Ovary (tissue), 9 donors: ENCODE measurements around the gene ZNF891. TPM values are rescaled to one million over a fixed set of nuclear protein-coding genes. Genes with fewer than 3 reads are reported as not detected.

Experiments
- DNase-seq, 5 donors: peaks; one replicate each; pipeline ENCODE4 v3.0.0-alpha.2; 2019 to 2020
- H3K27ac ChIP-seq, 2 donors: fragments of 200-600 bp; one replicate each; pipeline versions ENCODE4 v1.5.1 to v1.8.0; 2019 to 2022
- H3K27me3 ChIP-seq: fragments of 200-600 bp; one replicate; pipeline ENCODE4 v1.8.0; 2022
- H3K36me3 ChIP-seq: fragments of 200-600 bp; sonication (generic); one replicate; pipeline ENCODE4 v1.5.1; 2019
- H3K4me1 ChIP-seq: one replicate; pipeline ENCODE4 v1.8.1; 2013; ENCODE audit warnings: mild to moderate bottlenecking, moderate library complexity; ENCODE audit not compliant: insufficient read depth
- H3K4me3 ChIP-seq: fragments of 200-600 bp; sonication (generic); one replicate; pipeline ENCODE4 v1.5.1; 2017
- H3K9me3 ChIP-seq, 2 donors: fragments of 200-600 bp in 1 of 2; sonication (generic) in 1 of 2; one replicate each; pipeline versions ENCODE4 v1.5.1 to v1.8.1; 2013 to 2019; ENCODE audit warnings: mild to moderate bottlenecking in 1 of 2, moderate library complexity in 1 of 2
- CTCF ChIP-seq, 3 donors: fragments of 450-650 bp in 2 of 3; fragments of 200-600 bp in 1 of 3; IDR thresholded peaks; one replicate each; pipeline versions ENCODE4 v1.5.1 to v1.8.0; 2016 to 2022; ENCODE audit warnings: antibody characterized with exemption in 3 of 3, mild to moderate bottlenecking in 1 of 3
- EP300 ChIP-seq: sonication (generic); formaldehyde crosslinking; IDR thresholded peaks from one replicate; pipeline ENCODE4 v1.6.1; 2017; ENCODE audit warnings: antibody characterized with exemption
- POLR2A ChIP-seq: fragments of 450-650 bp; IDR thresholded peaks from one replicate; pipeline ENCODE4 v1.6.1; 2017; ENCODE audit warnings: antibody characterized with exemption, mild to moderate bottlenecking, moderate library complexity
- WGBS, 3 donors: extraction: QIAGEN DNeasy Blood & Tissue Kit in 1 of 3; methylation state at CpG; one replicate each; pipeline versions ENCODE4 v1.1.5 to v1.1.7; 2013 to 2017; 5-methylcytosine and 5-hydroxymethylcytosine counted together
- intact Hi-C, 4 donors: fragments of 100-400 bp; cut with DNase I; formaldehyde crosslinking; loops; one replicate each; pipeline versions ENCODE4 v1.11.0 to v1.15.1; 2022 to 2023
- polyA plus RNA-seq, 2 donors: library from polyadenylated mRNA; stranded (reverse); fragments of 200-250 nt in 1 of 2; fragments of 350-450 nt in 1 of 2; fragmentation: Illumina TruSeq in 1 of 2; extraction: RNeasy Lipid Tissue Mini Kit (QIAGEN cat#74804) in 1 of 2; gene quantifications; one replicate each; pipeline ENCODE4 v1.2.3, GENCODE V29; 2013 to 2014
- total RNA-seq, 7 donors: library from RNA; depleted of rRNA in 2 of 7; stranded (reverse); fragments of >200 nt in 2 of 7; fragmentation: NEBNext Ultra II Directional in 3 of 7; extraction: Animal tissue kit (Norgen Biotek cat#: 25700) in 3 of 7; gene quantifications; one replicate each; pipeline versions ENCODE4 v1.1.0 to v1.2.4, GENCODE V29; 2016 to 2023
- donor health status: DM: no; HTN: no; CAD: no; lungs with moderate emphysema.
- donor health status: DM: no; HTN: no; CAD: no.
- donor health status: Bipolar disorder and iron deficiency.
- donor health status: DM: yes; HTN: yes; CAD: no.
- donor health status: DM: no; HTN: no; CAD: no.
- donor health status: DM: yes; HTN: yes; CAD: no.

Gene ZNF891
- total and polyA plus RNA-seq, 9 donors: 1.2 to 5.5 (median 4.6) TPM

DNA sequence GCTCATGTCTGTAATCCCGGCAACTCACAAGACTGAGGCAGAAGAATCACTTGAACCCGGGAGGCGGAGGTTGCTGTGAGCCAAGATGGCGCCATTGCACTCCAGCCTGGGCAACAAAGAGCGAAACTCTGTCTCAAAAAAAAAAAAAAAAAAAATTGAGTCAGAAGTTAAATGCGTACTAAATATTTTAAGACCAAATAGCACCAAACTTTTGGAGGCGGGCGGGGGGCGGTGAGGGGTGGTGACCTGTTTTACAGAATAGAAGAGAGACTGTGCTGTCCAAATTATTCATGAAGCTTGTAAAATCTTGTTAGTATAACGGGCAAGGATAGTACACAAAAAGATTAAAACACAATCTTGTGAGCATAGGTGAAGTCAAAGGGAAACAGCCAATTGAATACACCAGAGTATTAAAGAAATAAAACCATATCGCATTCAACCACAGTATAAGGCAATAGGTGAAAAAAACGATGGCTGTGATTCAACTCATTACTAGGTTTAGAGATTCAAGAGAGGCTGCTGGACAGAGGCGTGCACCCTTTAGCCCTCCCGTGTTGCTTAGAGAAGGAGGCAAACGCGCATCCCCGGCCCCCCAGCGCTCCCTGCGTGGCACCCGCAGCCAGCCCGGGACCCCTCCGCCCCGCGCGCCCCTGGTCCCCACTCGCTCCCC lies 571 bp downstream of the ZNF891 start:
- H3K27ac ChIP-seq: peak overlapping the region; percentile 95
- WGBS, 3 donors: 17 to 20% (median 20%) methylated on average over 26 of the region's 26 CpGs
- peak overlapping the region; percentile 80 for H3K4me3 ChIP-seq
- no peaks in the 10 kb centered on the region for H3K36me3 ChIP-seq
- no peak for TF ChIP-seq POLR2A
- TF ChIP-seq CTCF (IDR thresholded peaks at IDR 0.05): no peak
- TF ChIP-seq EP300: no peak
- no peaks in the 10 kb centered on the region for H3K27me3 ChIP-seq
- intact Hi-C loops: loop anchor here in 1 of 4 donors (5.0 kb wide), 1 partner anchor 47 kb away; the partner anchor contains the start of gene ZNF140
- no peaks in the 10 kb centered on the region for H3K4me1 ChIP-seq
- H3K9me3 ChIP-seq: peaks cover 3 to 41% of the 10 kb centered on the region in 2 donors
- peak in 2 of 5 donors; percentile 24 to 35 for DNase-seq

DNA sequence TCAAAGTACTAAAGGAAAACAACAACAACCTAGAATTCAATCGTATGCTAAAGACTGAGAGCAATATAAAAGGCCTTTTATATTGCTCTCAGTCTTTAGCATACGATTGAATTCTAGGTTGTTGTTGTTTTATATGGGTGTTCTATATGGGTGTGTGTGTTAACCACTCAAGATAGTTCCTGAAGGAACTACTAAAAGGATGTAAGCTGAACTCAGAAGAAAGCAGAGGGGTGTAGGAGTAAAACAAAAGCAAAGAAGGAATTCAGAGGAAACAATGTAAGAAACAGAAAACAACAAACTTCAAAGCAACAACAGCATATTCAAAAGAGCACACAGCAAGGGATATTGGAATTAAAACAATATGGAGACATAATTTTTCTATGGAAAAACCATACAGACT lies 5.4 kb downstream of the ZNF891 start:
- intact Hi-C loops: loop anchor here in 1 of 4 donors (5.0 kb wide), 1 partner anchor 42 kb away; the partner anchor contains the start of gene ZNF140
- TF ChIP-seq CTCF (IDR thresholded peaks at IDR 0.05) (no peak), EP300 (no peak), POLR2A (no peak)
- Histone ChIP-seq H3K9me3 (peaks cover 27 to 62% of the 10 kb centered on the region in 2 donors), H3K36me3 (peaks cover 6% of the 10 kb centered on the region), H3K27ac (no peak overlapping the region), H3K27me3 (no peaks in the 10 kb centered on the region), H3K4me1 (no peaks in the 10 kb centered on the region), H3K4me3 (no peak overlapping the region)
- no peak for DNase-seq
- whole genome bisulfite sequencing, 3 donors: 98 to 99% (median 98%) methylated on average over 2 of the region's 2 CpGs

DNA sequence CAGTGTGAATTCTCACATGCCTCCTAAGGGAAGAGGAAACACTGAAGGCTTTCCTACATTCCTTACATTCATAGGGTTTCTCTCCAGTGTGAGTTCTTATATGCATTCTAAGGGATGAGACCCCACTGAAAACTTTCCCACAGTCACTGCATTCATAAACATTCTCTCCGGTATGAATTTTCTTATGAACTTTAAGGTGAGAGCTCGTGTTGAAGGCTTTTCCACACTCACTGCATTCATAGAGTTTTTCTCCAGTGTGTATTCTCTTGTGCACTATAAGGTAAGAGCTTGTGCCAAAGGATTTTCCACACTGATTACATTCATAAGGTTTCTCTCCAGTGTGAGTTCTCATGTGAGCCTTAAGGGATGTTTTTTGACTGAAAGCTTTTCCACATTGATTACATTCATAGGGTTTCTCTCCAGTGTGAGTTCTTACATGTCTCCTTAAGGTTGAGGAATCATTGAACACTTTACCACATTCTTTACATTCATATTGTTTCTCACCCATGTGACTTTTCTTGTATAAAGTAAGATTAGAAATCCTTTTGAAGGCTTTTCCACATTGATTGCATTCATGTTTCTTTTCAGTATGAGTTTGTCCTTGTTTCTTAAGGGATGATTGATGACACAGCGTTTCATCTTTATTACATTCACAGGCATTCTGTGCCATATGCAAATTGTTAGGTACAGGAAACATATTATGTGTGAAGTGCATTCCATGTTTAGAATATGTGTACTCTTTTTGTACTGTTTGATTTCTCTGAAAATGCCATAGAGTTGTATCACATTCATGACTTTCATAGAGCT lies 9.5 kb downstream of the ZNF891 start:
- Histone ChIP-seq H3K36me3 (peaks cover 9% of the 10 kb centered on the region), H3K4me3 (no peak overlapping the region), H3K9me3 (peaks cover 45 to 79% of the 10 kb centered on the region in 2 donors), H3K27ac (no peak overlapping the region), H3K4me1 (no peaks in the 10 kb centered on the region), H3K27me3 (no peaks in the 10 kb centered on the region)
- no peak for DNase-seq
- 97 to 99% (median 98%) methylated on average over 3 of the region's 3 CpGs for WGBS, 3 donors
- no peak for TF ChIP-seq EP300
- TF ChIP-seq CTCF (IDR thresholded peaks at IDR 0.05): no peak
- no peak for TF ChIP-seq POLR2A
- intact Hi-C loops: no loop called here

GRCh38 chr12:133108150-133108549 lies 21.9 kb downstream of the ZNF891 start:
- WGBS, 3 donors: 97 to 99% (median 99%) methylated on average over 2 of the region's 2 CpGs
- no peaks in the 10 kb centered on the region for H3K4me1 ChIP-seq
- DNase-seq: no peak
- peaks cover 12% of the 10 kb centered on the region for H3K36me3 ChIP-seq
- intact Hi-C loops: no loop called here
- TF ChIP-seq CTCF (IDR thresholded peaks at IDR 0.05): no peak
- H3K27ac ChIP-seq: no peak overlapping the region
- H3K27me3 ChIP-seq: no peaks in the 10 kb centered on the region
- H3K4me3 ChIP-seq: no peak overlapping the region
- H3K9me3 ChIP-seq: peaks cover 53 to 64% of the 10 kb centered on the region in 2 donors
